Measurements from ENCODE around the gene PRDM12.

DNA sequence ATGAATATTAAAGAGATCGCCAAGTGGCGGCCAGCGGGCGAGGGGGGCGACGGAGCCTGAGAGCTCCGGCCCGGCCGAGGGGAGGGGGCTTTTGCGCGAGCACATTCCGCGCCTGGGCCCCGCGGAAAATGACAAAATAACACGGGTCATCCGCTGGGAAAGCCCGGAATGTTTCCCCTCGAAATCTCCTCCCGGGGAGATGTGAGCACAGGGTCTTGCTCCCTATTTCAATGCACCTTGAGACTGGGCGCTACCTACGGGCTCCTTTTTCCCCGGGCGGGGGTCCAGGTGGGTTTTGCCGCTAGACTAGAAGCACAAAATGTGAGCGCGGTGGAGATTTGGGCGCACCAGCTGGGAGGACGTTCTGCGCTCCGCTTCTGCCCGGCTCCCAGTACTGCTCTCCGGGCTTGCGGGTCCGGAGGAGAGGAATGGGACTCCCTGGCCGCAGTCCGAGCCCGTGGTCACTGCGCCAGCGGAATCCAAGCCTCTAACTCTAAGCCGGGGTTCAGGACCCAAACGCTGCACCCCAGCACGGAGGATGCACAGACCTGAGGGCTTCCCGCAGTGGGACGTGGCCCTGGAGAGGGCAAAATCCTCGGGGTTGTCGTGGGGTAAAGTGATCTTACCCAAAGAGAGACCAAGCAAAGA lies 2.8 kb upstream of the PRDM12 start:
- TF ChIP-seq POLR2A (IDR thresholded peaks at IDR 0.05), result no peak
- TF ChIP-seq, protein P1, sequence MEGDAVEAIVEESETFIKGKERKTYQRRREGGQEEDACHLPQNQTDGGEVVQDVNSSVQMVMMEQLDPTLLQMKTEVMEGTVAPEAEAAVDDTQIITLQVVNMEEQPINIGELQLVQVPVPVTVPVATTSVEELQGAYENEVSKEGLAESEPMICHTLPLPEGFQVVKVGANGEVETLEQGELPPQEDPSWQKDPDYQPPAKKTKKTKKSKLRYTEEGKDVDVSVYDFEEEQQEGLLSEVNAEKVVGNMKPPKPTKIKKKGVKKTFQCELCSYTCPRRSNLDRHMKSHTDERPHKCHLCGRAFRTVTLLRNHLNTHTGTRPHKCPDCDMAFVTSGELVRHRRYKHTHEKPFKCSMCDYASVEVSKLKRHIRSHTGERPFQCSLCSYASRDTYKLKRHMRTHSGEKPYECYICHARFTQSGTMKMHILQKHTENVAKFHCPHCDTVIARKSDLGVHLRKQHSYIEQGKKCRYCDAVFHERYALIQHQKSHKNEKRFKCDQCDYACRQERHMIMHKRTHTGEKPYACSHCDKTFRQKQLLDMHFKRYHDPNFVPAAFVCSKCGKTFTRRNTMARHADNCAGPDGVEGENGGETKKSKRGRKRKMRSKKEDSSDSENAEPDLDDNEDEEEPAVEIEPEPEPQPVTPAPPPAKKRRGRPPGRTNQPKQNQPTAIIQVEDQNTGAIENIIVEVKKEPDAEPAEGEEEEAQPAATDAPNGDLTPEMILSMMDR (IDR thresholded peaks at IDR 0.05 in 8 of 11, conservative IDR thresholded peaks at IDR 0.05 in 3 of 11), result no peak

All from spleen (tissue), 7 donors.